Measurements from ENCODE around the gene TBL1X.
"Not testable (repeated sequence)": the region's sequence is repeated elsewhere in the genome, so short reads cannot be mapped to it uniquely, and the experiment has no call there.

TBL1X gene

DNA sequence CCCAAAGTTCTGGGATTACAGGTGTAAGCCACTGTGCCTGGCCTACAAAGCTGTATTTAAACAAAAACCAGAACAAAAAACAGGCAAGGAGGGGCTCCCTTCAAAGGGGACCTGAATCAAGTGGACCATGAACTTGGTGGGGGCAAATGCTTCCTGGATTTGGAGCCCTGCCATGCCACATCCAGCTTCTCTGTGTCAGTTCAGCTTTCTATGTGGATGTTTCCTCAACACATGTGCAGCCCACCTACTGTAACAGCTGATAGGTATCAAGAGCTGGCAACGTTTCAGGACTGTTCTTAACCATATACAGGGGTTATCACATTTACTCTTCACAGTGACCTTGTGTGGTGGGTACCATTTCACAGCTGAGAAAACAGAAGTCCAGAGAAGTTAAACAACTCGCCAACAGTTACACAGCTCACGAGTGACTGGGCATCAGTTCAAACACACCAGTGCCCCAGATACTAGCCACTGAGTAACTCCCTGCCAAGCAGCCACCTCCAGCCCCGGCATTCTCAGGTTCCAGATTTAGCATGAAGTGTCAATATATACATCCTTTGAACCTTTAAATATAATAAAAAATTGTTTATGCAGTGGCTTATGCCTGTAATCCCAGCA, 293.3 kb downstream of the TBL1X start:
- POLR2A ChIA-PET, result no interaction called here
- CTCF ChIA-PET, result no interaction called here
- TF ChIP-seq, protein P1, sequence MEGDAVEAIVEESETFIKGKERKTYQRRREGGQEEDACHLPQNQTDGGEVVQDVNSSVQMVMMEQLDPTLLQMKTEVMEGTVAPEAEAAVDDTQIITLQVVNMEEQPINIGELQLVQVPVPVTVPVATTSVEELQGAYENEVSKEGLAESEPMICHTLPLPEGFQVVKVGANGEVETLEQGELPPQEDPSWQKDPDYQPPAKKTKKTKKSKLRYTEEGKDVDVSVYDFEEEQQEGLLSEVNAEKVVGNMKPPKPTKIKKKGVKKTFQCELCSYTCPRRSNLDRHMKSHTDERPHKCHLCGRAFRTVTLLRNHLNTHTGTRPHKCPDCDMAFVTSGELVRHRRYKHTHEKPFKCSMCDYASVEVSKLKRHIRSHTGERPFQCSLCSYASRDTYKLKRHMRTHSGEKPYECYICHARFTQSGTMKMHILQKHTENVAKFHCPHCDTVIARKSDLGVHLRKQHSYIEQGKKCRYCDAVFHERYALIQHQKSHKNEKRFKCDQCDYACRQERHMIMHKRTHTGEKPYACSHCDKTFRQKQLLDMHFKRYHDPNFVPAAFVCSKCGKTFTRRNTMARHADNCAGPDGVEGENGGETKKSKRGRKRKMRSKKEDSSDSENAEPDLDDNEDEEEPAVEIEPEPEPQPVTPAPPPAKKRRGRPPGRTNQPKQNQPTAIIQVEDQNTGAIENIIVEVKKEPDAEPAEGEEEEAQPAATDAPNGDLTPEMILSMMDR (IDR thresholded peaks at IDR 0.05; ENCODE audit: control extremely low read depth, extremely low read depth, low read depth, missing control alignments), result no peak
- DNase-seq (ENCODE audit: extremely low spot score), result no peak

DNA sequence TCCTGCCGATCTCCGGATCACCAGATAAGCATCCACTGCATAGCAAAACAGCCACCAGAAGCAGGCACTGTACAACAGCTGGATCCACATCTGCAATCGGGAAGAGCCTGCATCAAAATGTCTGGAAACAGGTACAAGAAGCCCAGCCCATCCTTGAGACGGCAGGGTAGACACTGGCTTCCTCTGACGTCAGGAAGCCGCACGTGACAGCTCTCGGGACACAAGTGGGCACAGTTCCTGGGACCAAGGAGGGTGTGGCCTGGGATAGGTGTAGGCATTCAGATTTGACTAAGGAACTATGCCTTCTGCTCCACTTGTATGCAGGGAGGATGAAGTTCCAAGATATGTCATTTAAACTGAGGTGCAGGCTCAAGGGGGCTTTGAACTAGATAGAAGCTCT, 294.5 kb downstream of the TBL1X start:
- POLR2A ChIA-PET, result no interaction called here
- TF ChIP-seq, protein P1 (IDR thresholded peaks at IDR 0.05; ENCODE audit: control extremely low read depth, extremely low read depth, low read depth, missing control alignments), result no peak
- CTCF ChIA-PET, result interaction anchor here (1.6 kb wide), 1 partner anchor 12 kb away, joined by 3 read pairs; no protein-coding TSS in a partner anchor
- no peak for DNase-seq (ENCODE audit: extremely low spot score)

DNA sequence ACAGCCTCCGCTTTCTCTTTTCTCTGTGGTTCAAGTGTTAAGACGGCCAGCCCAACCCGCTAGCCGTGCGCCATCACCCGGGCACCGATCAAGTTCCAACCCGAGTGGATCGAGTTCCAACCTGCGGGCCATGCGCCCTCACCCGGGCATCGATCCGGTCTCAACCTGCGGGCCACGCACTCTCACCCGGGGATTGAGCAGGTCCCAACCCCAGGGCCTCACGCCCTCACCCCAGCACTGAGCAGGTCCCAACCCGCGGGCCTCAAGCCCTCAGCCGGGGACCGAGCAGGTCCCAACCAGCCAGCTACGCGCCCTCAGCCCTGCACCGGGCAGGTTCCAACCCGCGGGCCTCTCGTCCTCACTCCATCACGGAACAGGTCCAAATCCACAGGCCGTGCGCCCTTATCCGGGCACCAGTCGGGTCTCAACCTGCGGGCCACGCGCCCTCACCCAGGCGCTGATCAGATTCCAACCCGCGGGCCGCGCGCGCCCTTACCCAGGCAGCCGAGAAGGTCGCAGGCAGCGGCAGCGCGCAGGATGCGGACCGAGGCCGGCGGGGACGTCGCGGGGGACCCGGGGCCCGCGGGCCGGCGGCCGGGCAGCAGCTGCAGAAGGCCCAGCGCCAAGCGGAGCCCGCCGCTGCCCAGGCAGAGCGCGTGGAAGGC, 300.3 kb downstream of the TBL1X start:
- ChIA-PET CTCF (no interaction called here), POLR2A (no interaction called here)
- TF ChIP-seq, protein P1 (IDR thresholded peaks at IDR 0.05; ENCODE audit: control extremely low read depth, extremely low read depth, low read depth, missing control alignments), result no peak
- DNase-seq (ENCODE audit: extremely low spot score), result no peak

DNA sequence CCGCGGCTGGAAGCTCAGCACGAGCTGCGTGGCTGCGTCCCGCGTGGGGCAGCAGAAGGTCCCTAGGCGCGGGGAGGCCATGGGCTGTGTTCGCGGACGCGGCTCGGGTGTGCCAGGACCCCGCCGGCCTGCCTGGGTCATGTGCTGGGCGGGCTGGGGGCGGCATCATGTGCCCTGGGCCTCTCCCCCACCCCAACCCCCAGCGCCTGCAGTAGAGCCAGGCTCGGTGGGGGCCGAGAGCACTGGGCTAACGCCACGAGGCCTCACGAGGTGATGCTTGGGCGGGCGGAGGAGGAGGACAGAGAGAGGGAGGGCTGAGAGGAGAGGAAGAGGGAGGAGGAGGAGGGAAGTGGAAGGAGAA, 300.9 kb downstream of the TBL1X start, which contains the start of gene GPR143:
Gene GPR143, minus strand, starts transcription at position 111 of the 361 bp plus-strand sequence. Its CDS starts 30 bp downstream, at position 81.
- no peak for DNase-seq (ENCODE audit: extremely low spot score)
- TF ChIP-seq, protein P1 (IDR thresholded peaks at IDR 0.05; ENCODE audit: control extremely low read depth, extremely low read depth, low read depth, missing control alignments), result no peak
- CTCF ChIA-PET, result no interaction called here
- POLR2A ChIA-PET, result no interaction called here

DNA sequence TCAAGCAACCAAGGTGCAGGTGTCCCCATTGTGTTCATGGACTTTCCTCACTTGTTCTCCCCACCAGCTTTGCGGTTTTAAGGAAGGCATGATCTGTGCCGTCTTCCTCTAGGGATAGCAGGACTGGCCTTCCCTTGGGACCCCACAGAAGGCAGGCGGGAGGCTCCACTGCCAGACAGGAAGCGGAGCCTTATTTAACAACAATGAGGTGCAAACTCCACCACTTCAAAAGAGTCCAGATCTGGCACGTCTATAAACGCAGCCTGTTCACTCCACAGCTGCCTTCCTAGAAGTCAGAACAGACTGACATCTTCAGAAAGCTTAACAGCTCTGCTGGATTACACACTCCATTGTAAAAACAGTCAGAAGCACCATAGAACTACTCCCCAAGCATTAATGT, 302.5 kb downstream of the TBL1X start:
- POLR2A ChIA-PET, result no interaction called here
- DNase-seq (ENCODE audit: extremely low spot score), result no peak
- TF ChIP-seq, protein P1 (IDR thresholded peaks at IDR 0.05; ENCODE audit: control extremely low read depth, extremely low read depth, low read depth, missing control alignments), result no peak
- CTCF ChIA-PET, result no interaction called here

DNA sequence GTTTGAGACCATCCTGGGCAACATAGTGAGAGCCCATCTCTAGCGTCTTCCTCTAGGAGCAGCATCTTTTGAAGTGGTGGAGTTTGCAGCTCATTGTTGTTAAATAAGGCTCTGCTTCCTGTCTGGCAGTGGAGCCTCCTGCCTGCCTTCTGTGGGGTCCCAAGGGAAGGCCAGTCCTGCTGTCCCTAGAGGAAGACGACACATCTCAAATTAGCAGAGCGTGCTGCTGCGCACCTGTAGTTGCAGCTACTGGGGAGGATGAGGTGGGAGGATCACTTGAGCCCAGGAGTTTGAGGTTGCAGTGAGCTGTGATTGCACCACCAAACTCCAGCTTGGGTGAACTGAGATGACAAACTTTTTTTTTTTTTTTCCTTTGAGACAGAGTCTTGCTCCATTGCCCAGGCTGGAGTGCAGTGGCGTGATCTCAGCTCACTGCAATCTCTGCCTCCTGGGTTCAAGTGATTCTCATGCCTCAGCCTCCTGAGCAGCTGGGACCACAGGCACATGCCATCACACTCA, 303.5 kb downstream of the TBL1X start:
- DNase-seq (ENCODE audit: extremely low spot score); POLR2A ChIA-PET; CTCF ChIA-PET: not testable (repeated sequence)

DNA sequence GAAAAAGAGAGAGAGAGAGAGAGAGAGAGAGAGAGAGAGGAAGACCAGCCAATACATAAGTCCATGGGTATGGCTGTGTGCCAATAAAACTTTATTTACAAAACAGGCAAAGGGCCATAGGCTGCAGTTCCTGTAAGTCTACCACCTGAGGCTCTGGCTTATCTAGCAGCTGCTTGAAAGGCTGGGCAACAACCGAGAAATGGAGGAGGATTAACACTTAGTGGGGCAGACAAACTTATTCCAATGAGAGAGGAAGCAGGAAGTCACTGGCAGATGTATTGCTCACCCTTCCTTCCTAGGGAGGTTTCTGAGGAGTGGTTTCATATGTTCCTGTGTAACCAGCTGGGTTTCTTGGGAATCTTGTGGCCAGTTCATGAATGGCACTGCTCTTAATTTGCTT, 305.5 kb downstream of the TBL1X start:
- no peak for DNase-seq (ENCODE audit: extremely low spot score)
- POLR2A ChIA-PET, result no interaction called here

More for the DNA sequence above, 305.5 kb downstream of the TBL1X start:
- TF ChIP-seq, protein P1 (IDR thresholded peaks at IDR 0.05; ENCODE audit: control extremely low read depth, extremely low read depth, low read depth, missing control alignments), result no peak
- CTCF ChIA-PET, result no interaction called here

All from GM10248 (cell line).